GM12873 (cell line): ENCODE measurements around the gene ARG2.

Experiments
- CTCF ChIP-seq: IDR thresholded peaks from 2 replicates; pipeline ENCODE4 v1.5.1; 2012; ENCODE audit warnings: low read depth, mild to moderate bottlenecking, moderate library complexity, low read length, control low read depth; ENCODE audit not compliant: insufficient read depth; ENCODE audit errors: missing control alignments

ARG2 gene

DNA sequence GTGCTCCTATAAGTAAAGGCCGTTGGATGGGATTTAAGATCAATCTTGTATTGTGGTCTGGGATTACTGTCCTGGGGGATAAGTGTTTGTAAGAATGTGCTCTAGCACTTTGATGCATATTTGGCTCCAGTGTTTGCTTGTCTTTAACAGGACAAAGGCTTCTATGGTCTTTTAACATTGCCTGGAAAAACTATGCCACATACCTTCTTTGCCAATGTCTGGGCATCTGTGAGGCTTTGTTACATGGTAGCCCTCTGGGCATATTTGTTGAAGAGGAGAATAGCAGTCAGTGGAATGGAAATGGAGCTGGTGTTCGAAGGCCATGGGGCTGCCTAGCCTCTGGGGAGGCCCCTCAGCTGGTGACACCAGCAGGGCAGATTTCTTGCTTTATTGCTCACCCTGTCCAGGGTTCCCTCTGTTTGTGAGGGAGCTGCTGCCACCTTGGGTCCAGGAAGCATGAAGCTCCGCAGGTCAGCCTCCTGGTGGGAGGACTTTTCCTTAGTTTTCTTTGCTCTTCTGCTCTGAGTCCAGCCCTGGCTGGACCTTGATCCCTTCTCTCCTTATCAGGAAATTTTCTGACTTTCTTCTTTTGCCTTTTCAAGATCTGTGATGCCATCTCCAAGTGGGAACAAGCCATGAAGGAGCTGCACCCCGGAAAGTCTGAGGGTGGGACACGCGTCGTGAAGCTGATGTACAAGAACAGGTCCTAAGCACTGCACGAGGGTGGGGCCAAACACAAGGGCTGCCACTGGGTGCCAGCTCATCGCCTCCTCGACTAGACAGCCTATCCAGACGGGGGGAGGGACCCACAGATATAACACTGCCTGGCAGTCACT is 39.2 kb upstream of the ARG2 start:
- no peak for TF ChIP-seq CTCF

DNA sequence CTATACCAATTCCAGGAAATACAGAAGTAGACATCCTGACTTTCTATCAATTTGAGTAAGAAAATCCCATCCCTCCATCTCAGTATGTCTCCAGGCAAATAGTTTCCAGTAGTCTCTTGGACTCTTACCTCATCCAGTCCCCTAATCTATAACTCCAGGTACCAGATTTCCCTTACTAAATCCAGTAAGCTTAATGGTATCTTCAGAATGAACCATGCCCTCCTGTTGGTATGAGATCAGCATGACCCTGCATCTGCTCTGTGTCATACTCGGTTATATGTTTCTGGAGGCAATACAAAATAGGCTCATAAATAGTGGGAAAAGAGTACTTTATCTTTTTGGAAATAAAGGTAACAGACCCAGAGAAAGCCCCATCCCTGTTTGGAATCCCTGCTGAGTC is 38.1 kb upstream of the ARG2 start:
- TF ChIP-seq CTCF, result no peak

- TF ChIP-seq CTCF, result no peak
These were observed 37.7 kb upstream of the ARG2 start for GRCh38 chr14:67582061-67582460.

- TF ChIP-seq CTCF, result peak; percentile 82
These were observed 35.7 kb upstream of the ARG2 start for GRCh38 chr14:67583711-67584644.

- no peak for TF ChIP-seq CTCF
These were observed 34.7 kb upstream of the ARG2 start for GRCh38 chr14:67584978-67585377.

GRCh38 chr14:67586369-67586768 is 33.4 kb upstream of the ARG2 start:
- no peak for TF ChIP-seq CTCF

DNA sequence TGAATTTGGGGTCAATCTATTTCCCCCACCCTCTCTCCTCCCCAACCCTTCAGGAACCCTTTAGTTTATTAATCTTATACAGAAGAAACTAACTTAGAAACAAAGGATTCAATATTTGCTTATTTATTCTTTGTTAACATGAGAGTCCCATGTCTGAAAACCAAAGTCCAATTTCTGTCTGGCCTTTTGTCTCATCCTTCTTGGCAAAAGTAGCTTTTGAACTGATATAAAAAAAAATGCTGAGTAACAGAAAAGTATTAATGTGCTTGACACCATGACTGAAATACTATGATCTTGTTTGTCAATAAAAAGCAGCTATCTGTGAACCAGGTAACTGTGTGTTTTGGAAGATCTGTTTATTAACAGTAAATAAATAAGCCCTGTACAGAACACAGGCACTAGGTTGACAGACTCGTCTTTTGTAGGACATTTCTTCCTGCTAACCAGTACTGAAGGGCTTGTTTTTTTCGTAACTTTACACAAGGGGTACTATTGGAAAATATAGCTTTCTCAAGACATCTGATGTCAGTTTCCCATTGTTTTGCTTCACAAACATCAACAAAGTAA is 30.4 kb upstream of the ARG2 start:
- no peak for TF ChIP-seq CTCF
